Psoas muscle (tissue), 8 donors: ENCODE data around the gene TRIM67. TPM values are rescaled to one million over a fixed set of nuclear protein-coding genes. Genes with fewer than 3 reads are reported as not detected.

Experiments used
- ATAC-seq, 4 donors: fragments of 200-7000 bp; cut with Tn5 transposase; one replicate each; pipeline ENCODE4 v1.9.1; 2020; ENCODE audit warnings: moderate library complexity in 3 of 4, mild to moderate bottlenecking in 2 of 4
- DNase-seq, 2 donors: peaks; one replicate each; pipeline ENCODE4 v3.0.0-alpha.2; 2020
- H3K27ac ChIP-seq: fragments of 200-600 bp; one replicate; pipeline ENCODE4 v1.8.0; 2022
- H3K27me3 ChIP-seq, 3 donors: fragments of 200-600 bp in 1 of 3; one replicate each; pipeline versions ENCODE4 v1.6.1 to v1.8.0; 2013 to 2022; ENCODE audit warnings: low read length in 2 of 3, mild to moderate bottlenecking in 2 of 3, moderate library complexity in 1 of 3; ENCODE audit not compliant: insufficient read depth in 3 of 3
- H3K36me3 ChIP-seq, 2 donors: fragments of 200-600 bp in 1 of 2; one replicate each; pipeline versions ENCODE4 v1.6.1 to v1.8.0; 2013 to 2022; ENCODE audit warnings: low read depth in 1 of 2, mild to moderate bottlenecking in 1 of 2, moderate library complexity in 1 of 2; ENCODE audit not compliant: insufficient read depth in 1 of 2
- H3K4me1 ChIP-seq: fragments of 200-600 bp; one replicate; pipeline ENCODE4 v1.8.0; 2022
- H3K4me3 ChIP-seq: fragments of 200-600 bp; one replicate; pipeline ENCODE4 v1.8.0; 2022; ENCODE audit warnings: mild to moderate bottlenecking
- H3K9me3 ChIP-seq: fragments of 200-600 bp; one replicate; pipeline ENCODE4 v1.8.0; 2022
- WGBS, 3 donors: extraction: QIAGEN DNeasy Blood & Tissue Kit; methylation state at CpG; one replicate each; pipeline versions ENCODE4 v1.1.6 to v1.1.7; 2013; 5-methylcytosine and 5-hydroxymethylcytosine counted together
- intact Hi-C, 2 donors: fragments of 100-400 bp; cut with DNase I; formaldehyde crosslinking; loops; one replicate each; pipeline versions ENCODE4 v1.11.0 to v1.14.2; 2022
- polyA plus RNA-seq, 3 donors: library from polyadenylated mRNA; stranded (reverse); fragments of 200-250 nt; gene quantifications; one replicate each; pipeline ENCODE4 v1.2.3, GENCODE V29; 2013
- total RNA-seq, 4 donors: library from RNA; stranded (reverse); fragmentation: NEBNext Ultra II Directional in 2 of 4; extraction: Animal tissue kit (Norgen Biotek cat#: 25700) in 2 of 4; gene quantifications; one replicate each; pipeline versions ENCODE4 v1.2.1 to v1.2.4, GENCODE V29; 2021 to 2023
- TF ChIP-seq, protein P1 (sequence below): fragments of 200-600 bp; IDR thresholded peaks from one replicate; pipeline ENCODE4 v1.8.0; 2022; ENCODE audit warnings: antibody characterized with exemption
- donor health status: healthy with polysubstance abuse.
- donor health status: DM: no; HTN: no; CAD: no; lungs with moderate emphysema.
- donor health status: Bipolar disorder and iron deficiency.
- donor health status: healthy.
- donor health status: DM: yes; HTN: yes; CAD: no.
- donor health status: DM: no; HTN: no; CAD: no.
- donor health status: DM: no; HTN: no; CAD: no.
- donor health status: DM: yes; HTN: yes; CAD: no.

TRIM67 gene
- total and polyA plus RNA-seq, 7 donors: 0.06 TPM; not detected in 6

DNA sequence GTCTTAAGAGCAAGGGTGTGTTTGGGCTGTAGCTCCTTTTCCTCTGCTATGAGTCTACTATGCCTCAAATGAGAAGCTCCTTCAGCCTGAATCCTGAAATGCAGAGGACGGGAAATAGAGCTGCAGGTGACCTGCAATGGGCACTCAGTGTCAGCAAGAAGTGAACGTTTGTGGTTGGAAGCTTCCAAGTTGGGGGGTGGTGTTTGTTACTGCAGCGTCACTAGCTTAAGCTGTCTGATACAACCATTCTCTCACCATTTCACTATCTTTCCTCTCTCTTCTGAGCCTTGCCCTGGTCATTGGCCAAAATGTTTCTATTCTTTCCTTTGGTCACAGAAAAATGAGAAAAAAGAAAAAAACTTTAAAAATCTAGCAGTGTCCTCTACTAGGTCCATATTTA, 19.4 kb downstream of the TRIM67 start:
- intact Hi-C loops: no loop called here
- TF ChIP-seq, protein P1, sequence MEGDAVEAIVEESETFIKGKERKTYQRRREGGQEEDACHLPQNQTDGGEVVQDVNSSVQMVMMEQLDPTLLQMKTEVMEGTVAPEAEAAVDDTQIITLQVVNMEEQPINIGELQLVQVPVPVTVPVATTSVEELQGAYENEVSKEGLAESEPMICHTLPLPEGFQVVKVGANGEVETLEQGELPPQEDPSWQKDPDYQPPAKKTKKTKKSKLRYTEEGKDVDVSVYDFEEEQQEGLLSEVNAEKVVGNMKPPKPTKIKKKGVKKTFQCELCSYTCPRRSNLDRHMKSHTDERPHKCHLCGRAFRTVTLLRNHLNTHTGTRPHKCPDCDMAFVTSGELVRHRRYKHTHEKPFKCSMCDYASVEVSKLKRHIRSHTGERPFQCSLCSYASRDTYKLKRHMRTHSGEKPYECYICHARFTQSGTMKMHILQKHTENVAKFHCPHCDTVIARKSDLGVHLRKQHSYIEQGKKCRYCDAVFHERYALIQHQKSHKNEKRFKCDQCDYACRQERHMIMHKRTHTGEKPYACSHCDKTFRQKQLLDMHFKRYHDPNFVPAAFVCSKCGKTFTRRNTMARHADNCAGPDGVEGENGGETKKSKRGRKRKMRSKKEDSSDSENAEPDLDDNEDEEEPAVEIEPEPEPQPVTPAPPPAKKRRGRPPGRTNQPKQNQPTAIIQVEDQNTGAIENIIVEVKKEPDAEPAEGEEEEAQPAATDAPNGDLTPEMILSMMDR: no peak
- DNase-seq (no peak), ATAC-seq (no peak)
- 64 to 82% (median 80%) methylated on average over 3 of the region's 3 CpGs for WGBS, 3 donors
- Histone ChIP-seq H3K27me3 (peaks cover 4 to 27% (median 6%) of the 10 kb centered on the region in 3 donors), H3K4me3 (no peak overlapping the region), H3K27ac (no peak overlapping the region), H3K9me3 (no peaks in the 10 kb centered on the region), H3K36me3 (no peaks in the 10 kb centered on the region), H3K4me1 (no peaks in the 10 kb centered on the region)

- 76 to 82% (median 80%) methylated on average over 6 of the region's 6 CpGs for WGBS, 3 donors
- TF ChIP-seq, protein P1: no peak
- peaks cover 4 to 29% (median 6%) of the 10 kb centered on the region in 3 donors for H3K27me3 ChIP-seq
Observed at GRCh38 chr1:231182317-231182716, 20.5 kb downstream of the TRIM67 start.

GRCh38 chr1:231183639-231184590, 22.1 kb downstream of the TRIM67 start:
- H3K4me3 ChIP-seq: no peak overlapping the region
- DNase-seq (no peak), ATAC-seq (no peak)
- H3K27me3 ChIP-seq: peaks cover 4 to 38% (median 6%) of the 10 kb centered on the region in 3 donors
- TF ChIP-seq, protein P1: no peak
- H3K9me3 ChIP-seq: no peaks in the 10 kb centered on the region
- no peak overlapping the region for H3K27ac ChIP-seq
- H3K4me1 ChIP-seq: no peaks in the 10 kb centered on the region
- WGBS, 3 donors: 57 to 61% (median 57%) methylated on average over 13 of the region's 13 CpGs
- intact Hi-C loops: no loop called here
- no peaks in the 10 kb centered on the region for H3K36me3 ChIP-seq

More at GRCh38 chr1:231182317-231182716, 20.5 kb downstream of the TRIM67 start:
- Histone ChIP-seq H3K4me1 (no peaks in the 10 kb centered on the region), H3K4me3 (no peak overlapping the region), H3K27ac (no peak overlapping the region), H3K9me3 (no peaks in the 10 kb centered on the region), H3K36me3 (no peaks in the 10 kb centered on the region)
- intact Hi-C loops: no loop called here
- no peak for DNase-seq
- ATAC-seq: no peak

GRCh38 chr1:231184891-231185290, 23.0 kb downstream of the TRIM67 start:
- H3K4me3 ChIP-seq: no peak overlapping the region
- TF ChIP-seq, protein P1: no peak
- intact Hi-C loops: no loop called here
- 80 to 85% (median 84%) methylated on average over 6 of the region's 6 CpGs for WGBS, 3 donors
- no peaks in the 10 kb centered on the region for H3K36me3 ChIP-seq
- DNase-seq (no peak), ATAC-seq (no peak)
- H3K4me1 ChIP-seq: no peaks in the 10 kb centered on the region
- no peak overlapping the region for H3K27ac ChIP-seq
- peaks cover 3 to 39% (median 4%) of the 10 kb centered on the region in 3 donors for H3K27me3 ChIP-seq
- no peaks in the 10 kb centered on the region for H3K9me3 ChIP-seq
